Right cardiac atrium (tissue), 5 donors: Measurements from ENCODE around the gene CCDC38. TPM values are rescaled to one million over a fixed set of nuclear protein-coding genes. Genes with fewer than 3 reads are reported as not detected.

ENCODE experiments used
- ATAC-seq, 2 donors: fragments of 200-7000 bp; cut with Tn5 transposase; one replicate each; pipeline versions ENCODE4 v1.8.0 to v1.9.1; 2020; ENCODE audit warnings: moderate library complexity in 2 of 2, mild to moderate bottlenecking in 1 of 2
- DNase-seq, 3 donors: peaks; one replicate each; pipeline ENCODE4 v3.0.0-alpha.2; 2020
- H3K27ac ChIP-seq: one replicate; pipeline ENCODE4 v1.5.1; 2013; ENCODE audit warnings: mild to moderate bottlenecking, low read length, control low read depth, moderate library complexity
- H3K27me3 ChIP-seq: one replicate; pipeline ENCODE4 v1.6.1; 2013; ENCODE audit not compliant: control insufficient read depth, insufficient read depth
- H3K4me1 ChIP-seq: one replicate; pipeline ENCODE4 v1.6.1; 2013; ENCODE audit warnings: low read length; ENCODE audit not compliant: control insufficient read depth, insufficient read depth
- H3K4me3 ChIP-seq: one replicate; pipeline ENCODE4 v1.5.1; 2013; ENCODE audit warnings: low read length, control low read depth
- H3K9me3 ChIP-seq: one replicate; pipeline ENCODE4 v1.6.1; 2013; ENCODE audit warnings: low read length; ENCODE audit not compliant: control insufficient read depth
- WGBS: extraction: QIAGEN DNeasy Blood & Tissue Kit; methylation state at CpG from one replicate; pipeline ENCODE4 v1.1.7; 2013; 5-methylcytosine and 5-hydroxymethylcytosine counted together
- intact Hi-C, 4 donors: fragments of 100-400 bp; cut with DNase I; formaldehyde crosslinking; loops; one replicate each; pipeline versions ENCODE4 v1.11.0 to v1.14.0; 2022 to 2023
- long read RNA-seq, 4 donors: library from polyadenylated mRNA; unstranded; transcript quantifications; one replicate each; pipeline ENCODE4 v2.0.0, GENCODE V29; 2020 to 2021
- polyA plus RNA-seq: library from polyadenylated mRNA; stranded (reverse); fragments of 200-250 nt; gene quantifications from one replicate; pipeline ENCODE4 v1.2.3, GENCODE V29; 2013
- total RNA-seq, 4 donors: library from RNA; stranded (reverse); fragmentation: NEBNext Ultra II Directional; extraction: Animal tissue kit (Norgen Biotek cat#: 25700); gene quantifications; one replicate each; pipeline ENCODE4 v1.2.1, GENCODE V29; 2021
- donor health status: healthy with polysubstance abuse.
- donor health status: DM: no; HTN: yes; CAD: no.
- donor health status: DM: no; HTN: no; CAD: no.
- donor health status: DM: no; HTN: yes; CAD: no; lungs with severe emphysema.
- donor health status: DM: yes; HTN: yes; CAD: no.

The CCDC38 gene
- under 1 TPM in 2 of 4 donors, not detected in 2; 0.09 to 0.14 TPM for total RNA-seq
- polyA plus RNA-seq, result 0.05 TPM
- long read RNA-seq, donor 1, partial matches to known transcripts, result 0 of 1 reads
- long read RNA-seq, donor 1, other reads (novel, unspliced or antisense), result 1 of 1 reads
- long read RNA-seq, donor 2, result 0 reads
- long read RNA-seq, donor 3, result 0 reads
- long read RNA-seq, donor 4, result 0 reads

GRCh38 chr12:95942524-95943329 lies at the start of gene CCDC38:
CCDC38 (minus strand) TSS chr12:95942614; CDS start chr12:95936509, 6,105 bp downstream.
- no peaks in the 10 kb centered on the region for H3K27me3 ChIP-seq
- peak within 1 kb of the TSS; percentile 40 for H3K27ac ChIP-seq
- no peaks in the 10 kb centered on the region for H3K9me3 ChIP-seq
- under 1% methylated on average over 51 of the region's 51 CpGs for WGBS
- no peaks in the 10 kb centered on the region for H3K4me1 ChIP-seq
- intact Hi-C loops, result no loop called here
- peak within 1 kb of the TSS; percentile 62 for H3K4me3 ChIP-seq
- ATAC-seq (peak; percentile 97 to 98), DNase-seq (peak; percentile 77 to 90 (median 86))

DNA sequence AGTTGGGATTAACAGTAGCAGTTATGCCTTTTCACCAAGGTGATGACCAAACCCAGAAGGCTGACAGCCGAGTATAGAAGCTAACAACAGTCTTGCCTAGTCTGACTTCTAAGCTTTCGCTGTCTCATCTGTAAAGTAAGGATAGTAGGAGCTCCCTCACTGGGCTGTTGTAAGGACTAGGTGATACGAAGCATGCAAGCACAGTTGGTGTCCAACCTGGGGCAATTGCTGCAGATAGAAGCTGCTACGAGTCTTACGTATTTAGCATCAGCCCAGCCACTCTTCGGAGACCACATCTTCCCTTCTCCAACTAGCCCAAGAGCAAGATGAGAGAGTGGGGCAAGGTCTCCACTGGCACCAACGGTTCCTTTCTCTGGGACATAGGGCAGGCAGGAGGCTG lies 47.7 kb upstream of the CCDC38 start:
- ATAC-seq, result no peak
- WGBS, result 78% methylated on average over 7 of the region's 7 CpGs
- intact Hi-C loops, result no loop called here

DNA sequence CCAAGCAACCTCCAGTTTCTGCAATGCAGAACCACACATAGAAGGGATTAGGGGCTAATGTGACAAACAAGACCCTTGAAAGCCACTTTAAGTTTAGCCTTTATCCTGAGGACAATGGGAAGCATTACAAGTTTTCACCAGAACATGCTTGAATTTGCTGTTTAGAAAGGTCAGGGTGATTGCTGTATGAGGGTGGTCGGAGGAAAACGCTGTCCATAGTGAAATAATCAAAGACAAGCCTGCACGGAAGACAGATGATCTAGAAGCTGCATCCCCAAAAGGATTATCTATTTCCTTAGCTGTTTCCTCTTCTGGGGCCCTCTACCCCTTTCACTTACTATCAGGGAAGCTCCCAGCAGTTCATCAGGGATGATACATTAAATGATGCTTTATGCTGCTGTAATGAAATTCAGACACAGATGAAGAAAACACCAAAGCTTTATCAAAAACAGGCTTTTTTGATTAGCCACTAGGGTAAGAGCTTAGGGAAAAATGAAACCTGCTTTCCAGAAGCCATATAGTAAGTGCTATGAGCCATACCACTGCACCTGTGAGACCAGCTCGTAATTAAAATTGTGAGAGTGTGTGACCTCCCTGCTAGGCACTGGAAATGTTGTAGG lies 47.2 kb upstream of the CCDC38 start:
- DNase-seq, result no peak
- Histone ChIP-seq H3K27me3 (no peaks in the 10 kb centered on the region), H3K4me1 (no peaks in the 10 kb centered on the region), H3K27ac (no peak overlapping the region), H3K9me3 (no peaks in the 10 kb centered on the region), H3K4me3 (no peak overlapping the region)
- WGBS, result 49% methylated on average over 4 of the region's 4 CpGs
- ATAC-seq, result no peak
- intact Hi-C loops, result no loop called here

More for the DNA sequence above, 47.7 kb upstream of the CCDC38 start:
- no peaks in the 10 kb centered on the region for H3K27me3 ChIP-seq
- no peaks in the 10 kb centered on the region for H3K4me1 ChIP-seq
- no peaks in the 10 kb centered on the region for H3K9me3 ChIP-seq
- no peak overlapping the region for H3K4me3 ChIP-seq
- H3K27ac ChIP-seq, result no peak overlapping the region
- no peak for DNase-seq

DNA sequence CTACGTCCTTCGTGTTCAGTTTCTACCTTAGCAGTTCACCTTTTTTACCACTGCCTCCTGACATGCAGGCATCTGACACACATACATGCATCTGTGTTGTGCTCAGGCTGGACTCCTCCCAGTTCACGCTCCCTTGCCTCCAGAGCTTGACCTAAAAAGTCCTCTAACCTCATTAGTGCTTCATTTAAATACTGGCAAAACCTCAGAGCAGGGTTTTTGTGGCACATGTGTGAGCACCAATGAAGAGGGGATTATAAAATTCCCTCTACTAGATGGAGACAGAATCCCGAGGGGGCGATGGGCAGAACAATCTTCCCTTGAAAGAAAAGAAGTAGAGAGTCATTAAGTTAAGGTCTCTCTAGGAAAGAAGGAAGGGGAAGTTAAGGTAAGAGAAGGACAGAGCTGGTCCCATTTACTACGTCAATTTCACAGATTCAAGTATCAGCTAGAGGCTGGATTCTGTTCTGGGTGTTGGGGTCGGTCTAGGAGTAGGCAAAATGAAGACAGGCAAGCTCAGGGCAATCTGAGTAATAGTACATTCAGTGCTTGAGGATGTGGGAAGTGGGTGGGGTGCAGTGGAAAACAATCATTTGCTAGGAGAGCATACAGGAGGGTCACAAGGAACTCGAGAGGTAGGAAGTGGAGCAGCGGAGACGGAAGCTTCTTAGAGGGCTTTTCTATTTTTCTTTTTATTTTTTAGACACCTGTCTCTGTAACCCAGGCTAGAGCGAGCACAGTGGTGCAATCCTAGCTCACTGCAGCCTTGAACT lies 46.3 kb upstream of the CCDC38 start:
- Histone ChIP-seq H3K9me3 (no peaks in the 10 kb centered on the region), H3K27ac (no peak overlapping the region), H3K4me3 (no peak overlapping the region), H3K27me3 (no peaks in the 10 kb centered on the region), H3K4me1 (no peaks in the 10 kb centered on the region)
- no peak for DNase-seq
- peak in 1 of 2 donors; percentile 78 for ATAC-seq
- 78% methylated on average over 11 of the region's 11 CpGs for WGBS
- intact Hi-C loops, result no loop called here

DNA sequence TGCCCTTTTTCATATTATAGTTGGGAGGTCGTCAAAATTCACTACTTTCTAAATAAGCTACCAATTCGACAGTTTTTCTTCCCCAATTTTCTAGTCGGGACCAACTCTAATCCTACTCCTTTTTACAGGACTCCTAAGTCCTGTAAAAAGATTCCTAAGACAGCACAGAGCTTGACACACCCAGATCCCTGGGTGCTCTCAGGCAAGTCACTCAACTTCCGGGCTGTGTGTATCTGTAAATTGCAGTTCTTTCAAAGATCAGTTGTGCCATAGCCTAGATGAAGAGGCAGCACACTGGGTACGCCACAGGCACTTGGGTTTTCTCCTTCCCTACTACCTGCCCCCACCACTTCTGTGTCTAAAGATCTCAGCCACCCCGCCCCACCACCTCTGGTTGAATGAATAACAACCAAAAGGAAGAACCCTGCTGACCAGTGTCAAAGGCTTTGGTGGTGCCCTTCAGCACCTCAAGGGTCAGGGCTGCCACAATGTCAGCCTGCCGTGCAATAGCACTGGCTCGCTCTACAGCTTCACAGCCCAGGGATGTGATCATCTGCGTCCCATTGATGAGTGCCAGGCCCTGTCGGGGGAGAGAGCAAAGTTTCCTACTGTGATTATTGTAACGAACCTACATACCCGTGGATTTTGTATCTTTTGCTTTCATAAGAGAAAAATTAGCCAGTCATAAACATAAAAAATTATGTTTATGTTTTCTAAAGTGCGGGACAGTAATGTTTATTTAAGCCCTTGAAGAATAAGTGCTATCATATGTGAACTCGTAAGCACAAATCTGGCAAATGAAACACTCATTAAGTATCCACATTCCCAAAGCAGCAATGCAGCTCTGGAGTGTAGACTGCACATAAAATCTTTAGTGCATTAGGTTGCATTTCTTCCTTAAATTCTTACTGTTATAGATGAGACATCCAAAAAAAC lies 44.5 kb upstream of the CCDC38 start:
- intact Hi-C loops, result no loop called here
- Histone ChIP-seq H3K4me3 (no peak overlapping the region), H3K27me3 (no peaks in the 10 kb centered on the region), H3K9me3 (no peaks in the 10 kb centered on the region), H3K27ac (no peak overlapping the region), H3K4me1 (no peaks in the 10 kb centered on the region)
- 77% methylated on average over 14 of the region's 14 CpGs for whole genome bisulfite sequencing
- DNase-seq (no peak), ATAC-seq (no peak)

DNA sequence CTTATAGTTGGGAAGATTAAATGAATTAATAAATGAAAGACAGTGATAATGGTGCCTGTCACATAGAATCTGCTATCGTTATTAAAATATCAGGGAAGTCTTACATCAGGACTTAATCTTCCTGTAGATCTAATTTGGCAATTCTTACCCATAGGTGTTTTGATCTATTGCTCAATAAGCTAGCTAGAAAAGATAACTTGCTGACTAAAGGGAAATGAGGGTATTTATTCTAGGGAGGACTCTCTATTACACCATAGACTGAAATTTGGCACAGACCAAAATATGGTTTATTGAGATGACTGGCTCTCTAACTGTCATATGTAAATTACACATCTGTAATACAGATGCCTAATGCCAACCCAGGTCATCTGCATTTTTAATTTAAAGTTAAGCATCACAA lies 42.3 kb upstream of the CCDC38 start:
- ATAC-seq (no peak), DNase-seq (no peak)
- intact Hi-C loops, result no loop called here
- H3K9me3 ChIP-seq, result no peaks in the 10 kb centered on the region
- WGBS, result 87% methylated on average over 1 of the region's 1 CpG
- no peaks in the 10 kb centered on the region for H3K4me1 ChIP-seq
- no peak overlapping the region for H3K27ac ChIP-seq
- no peaks in the 10 kb centered on the region for H3K27me3 ChIP-seq
- no peak overlapping the region for H3K4me3 ChIP-seq

GRCh38 chr12:95982602-95983001 lies 40.2 kb upstream of the CCDC38 start:
- WGBS, result 55% methylated on average over 1 of the region's 1 CpG

DNA sequence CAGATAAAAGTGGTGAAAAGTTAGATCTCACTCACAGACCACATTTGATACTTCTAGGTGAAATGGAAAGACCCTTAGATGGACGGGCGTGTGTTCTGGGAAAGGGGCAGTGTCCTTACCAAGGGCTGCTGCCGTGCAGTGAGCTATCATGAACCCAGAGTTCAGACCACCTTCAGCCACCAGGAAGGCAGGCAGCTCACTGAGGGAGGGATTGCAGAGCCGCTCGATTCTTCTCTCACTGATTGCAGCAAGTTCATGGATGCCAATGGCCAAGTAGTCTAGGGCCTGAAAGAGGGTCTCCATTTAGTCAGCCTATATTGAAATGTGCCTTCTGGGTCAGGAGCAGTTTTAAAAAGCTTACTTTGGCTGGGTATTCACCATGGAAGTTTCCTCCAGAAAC lies 38.0 kb upstream of the CCDC38 start:
- Histone ChIP-seq H3K4me1 (no peaks in the 10 kb centered on the region), H3K27ac (no peak overlapping the region), H3K27me3 (no peaks in the 10 kb centered on the region), H3K4me3 (no peak overlapping the region), H3K9me3 (no peaks in the 10 kb centered on the region)
- 89% methylated on average over 5 of the region's 5 CpGs for WGBS
- DNase-seq (no peak), ATAC-seq (no peak)
- intact Hi-C loops, result no loop called here

More at GRCh38 chr12:95982602-95983001, 40.2 kb upstream of the CCDC38 start:
- intact Hi-C loops, result no loop called here
- H3K27ac ChIP-seq, result no peak overlapping the region
- ATAC-seq (no peak), DNase-seq (no peak)
- H3K9me3 ChIP-seq, result no peaks in the 10 kb centered on the region
- H3K4me1 ChIP-seq, result no peaks in the 10 kb centered on the region
- no peaks in the 10 kb centered on the region for H3K27me3 ChIP-seq
- no peak overlapping the region for H3K4me3 ChIP-seq

DNA sequence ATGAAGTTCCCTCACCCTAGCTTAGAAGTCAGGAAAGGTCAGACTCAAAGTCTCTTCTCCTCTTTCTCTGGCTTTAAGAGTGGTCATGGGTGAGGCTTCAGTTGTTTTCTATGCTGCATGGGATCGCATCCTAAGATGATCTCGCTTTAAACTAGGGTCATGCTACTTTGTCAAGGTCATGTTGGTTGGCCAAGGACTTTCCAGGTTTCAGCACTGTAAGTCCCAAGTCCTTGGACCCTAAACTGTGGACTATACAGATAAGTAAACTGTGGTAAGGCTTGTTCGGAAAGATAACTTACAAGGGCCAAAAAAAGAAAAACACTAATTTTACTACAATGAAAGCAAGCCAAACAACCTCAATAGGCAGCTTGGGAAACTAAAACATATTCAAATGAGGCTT lies 36.4 kb upstream of the CCDC38 start:
- no peak for ATAC-seq
- Histone ChIP-seq H3K4me3 (no peak overlapping the region), H3K27me3 (no peaks in the 10 kb centered on the region), H3K9me3 (no peaks in the 10 kb centered on the region), H3K27ac (no peak overlapping the region), H3K4me1 (no peaks in the 10 kb centered on the region)
- no peak for DNase-seq
- intact Hi-C loops, result no loop called here
- 86% methylated on average over 3 of the region's 3 CpGs for WGBS

GRCh38 chr12:95978351-95978750 lies 35.9 kb upstream of the CCDC38 start:
- ATAC-seq, result no peak

More at GRCh38 chr12:95978351-95978750, 35.9 kb upstream of the CCDC38 start:
- no peaks in the 10 kb centered on the region for H3K9me3 ChIP-seq
- intact Hi-C loops, result no loop called here
- no peak overlapping the region for H3K4me3 ChIP-seq
- WGBS, result 92% methylated on average over 5 of the region's 5 CpGs
- H3K27me3 ChIP-seq, result no peaks in the 10 kb centered on the region
- no peak for DNase-seq
- H3K4me1 ChIP-seq, result no peaks in the 10 kb centered on the region
- no peak overlapping the region for H3K27ac ChIP-seq
